Peyer's patch (tissue), 4 donors: Measurements from ENCODE around the gene GFAP. TPM values are rescaled to one million over a fixed set of nuclear protein-coding genes. Genes with fewer than 3 reads are reported as not detected.

Experiments used
- DNase-seq, 3 donors: peaks; one replicate each; pipeline ENCODE4 v3.0.0-alpha.2; 2017 to 2019
- H3K27ac ChIP-seq, 4 donors: fragments of 200-600 bp; sonication (generic); one replicate each; pipeline ENCODE4 v1.5.1; 2016 to 2019
- H3K27me3 ChIP-seq, 2 donors: fragments of 200-600 bp; sonication (generic); one replicate each; pipeline ENCODE4 v1.5.1; 2019
- H3K36me3 ChIP-seq, 3 donors: fragments of 200-600 bp; sonication (generic); one replicate each; pipeline ENCODE4 v1.5.1; 2016 to 2019
- H3K4me1 ChIP-seq, 4 donors: fragments of 200-600 bp; sonication (generic); one replicate each; pipeline ENCODE4 v1.5.1; 2016 to 2019
- H3K4me3 ChIP-seq, 4 donors: fragments of 200-600 bp; sonication (generic); 1 replicate in 3 of 4; 2 replicates in 1 of 4; pipeline ENCODE4 v1.5.1; 2016 to 2019; ENCODE audit warnings: mild to moderate bottlenecking in 1 of 4
- H3K9me3 ChIP-seq, 4 donors: fragments of 200-600 bp; sonication (generic); one replicate each; pipeline ENCODE4 v1.5.1; 2016 to 2019; ENCODE audit warnings: mild to moderate bottlenecking in 1 of 4
- CTCF ChIP-seq, 6 experiments: fragments of 450-650 bp in 4 of 6; fragments of 200-600 bp in 2 of 6; sonication (generic) in 1 of 6; IDR thresholded peaks; one replicate each; pipeline ENCODE4 v1.5.1; 2017 to 2019; ENCODE audit warnings: antibody characterized with exemption in 6 of 6, mild to moderate bottlenecking in 3 of 6, moderate library complexity in 1 of 6
- POLR2A ChIP-seq, 2 donors: fragments of 450-650 bp; IDR thresholded peaks; one replicate each; pipeline ENCODE4 v1.5.1; 2017; ENCODE audit warnings: antibody characterized with exemption in 2 of 2, mild to moderate bottlenecking in 2 of 2, moderate library complexity in 2 of 2
- total RNA-seq, 4 donors: library from RNA; depleted of rRNA; stranded (reverse); fragments of >200 nt; gene quantifications; one replicate each; pipeline ENCODE4 v1.1.0, GENCODE V29; 2016

GFAP gene
- total RNA-seq, 4 donors from 2014 or later: not detected

GRCh38 chr17:44905006-44906000 lies 10.0 kb downstream of the GFAP start:
- peak overlapping the region in 3 of 4 donors; percentile 36 to 81 (median 73) for H3K27ac ChIP-seq

GRCh38 chr17:44904001-44904984 lies 11.0 kb downstream of the GFAP start:
- Histone ChIP-seq H3K27me3 (no peaks in the 10 kb centered on the region), H3K4me3 (no peak overlapping the region), H3K36me3 (no peaks in the 10 kb centered on the region), H3K4me1 (peaks cover 0 to 15% (median 9%) of the 10 kb centered on the region in 4 donors), H3K27ac (peak overlapping the region in 1 of 4 donors; percentile 81), H3K9me3 (no peaks in the 10 kb centered on the region)
- TF ChIP-seq CTCF (IDR thresholded peaks at IDR 0.05) (no peak), POLR2A (IDR thresholded peaks at IDR 0.05) (no peak)
- peak in 1 of 3 donors; percentile 40 for DNase-seq

More at GRCh38 chr17:44905006-44906000, 10.0 kb downstream of the GFAP start:
- H3K9me3 ChIP-seq: no peaks in the 10 kb centered on the region
- TF ChIP-seq CTCF (IDR thresholded peaks at IDR 0.05) (no peak), POLR2A (IDR thresholded peaks at IDR 0.05) (peak; percentile 22 to 35)
- H3K27me3 ChIP-seq: no peaks in the 10 kb centered on the region
- H3K4me1 ChIP-seq: peaks cover 0 to 11% (median 5%) of the 10 kb centered on the region in 4 donors
- no peaks in the 10 kb centered on the region for H3K36me3 ChIP-seq
- no peak overlapping the region for H3K4me3 ChIP-seq
- peak in 2 of 3 donors; percentile 79 to 83 for DNase-seq

GRCh38 chr17:44903012-44903685 lies 12.2 kb downstream of the GFAP start:
- TF ChIP-seq POLR2A (IDR thresholded peaks at IDR 0.05): no peak
- no peak for TF ChIP-seq CTCF (IDR thresholded peaks at IDR 0.05)
- no peaks in the 10 kb centered on the region for H3K27me3 ChIP-seq
- peak overlapping the region in 1 of 4 donors; percentile 5 for H3K27ac ChIP-seq
- H3K4me1 ChIP-seq: peaks cover 6 to 20% (median 9%) of the 10 kb centered on the region in 4 donors
- no peak overlapping the region for H3K4me3 ChIP-seq
- no peaks in the 10 kb centered on the region for H3K9me3 ChIP-seq
- no peaks in the 10 kb centered on the region for H3K36me3 ChIP-seq
- peak in 1 of 3 donors; percentile 47 for DNase-seq

- H3K36me3 ChIP-seq: no peaks in the 10 kb centered on the region
- H3K27me3 ChIP-seq: no peaks in the 10 kb centered on the region
- peak in 1 of 3 donors; percentile 35 for DNase-seq
- H3K27ac ChIP-seq: no peak overlapping the region
- H3K9me3 ChIP-seq: no peaks in the 10 kb centered on the region
- H3K4me3 ChIP-seq: no peak overlapping the region
- no peak for TF ChIP-seq POLR2A (IDR thresholded peaks at IDR 0.05)
- no peak for TF ChIP-seq CTCF (IDR thresholded peaks at IDR 0.05)
- H3K4me1 ChIP-seq: peaks cover 8 to 29% (median 9%) of the 10 kb centered on the region in 4 donors
These were observed 13.1 kb downstream of the GFAP start for GRCh38 chr17:44902135-44902760.
